Osteoblast (primary cell): ENCODE data around the gene ELMO1. TPM values are rescaled to one million over a fixed set of nuclear protein-coding genes. Genes with fewer than 3 reads are reported as not detected.

Experiments
- DNase-seq: peaks from one replicate; pipeline ENCODE4 v3.0.0; 2011; ENCODE audit warnings: low spot score, mixed read lengths; ENCODE audit not compliant: insufficient read length; ENCODE audit errors: missing footprints
- H2AFZ ChIP-seq: 2 replicates; pipeline ENCODE4 v1.6.0; 2011; ENCODE audit warnings: mild to moderate bottlenecking, low read length
- H3K27ac ChIP-seq: 2 replicates; pipeline ENCODE4 v1.5.1; 2011; ENCODE audit warnings: mild to moderate bottlenecking, low read depth, low read length, moderate library complexity
- H3K27me3 ChIP-seq: 2 replicates; pipeline ENCODE4 v1.6.0; 2012; ENCODE audit warnings: mild to moderate bottlenecking, control low read depth, inconsistent platforms, low read length, moderate library complexity; ENCODE audit not compliant: insufficient read depth
- H3K36me3 ChIP-seq: 2 replicates; pipeline ENCODE4 v1.5.1; 2011; ENCODE audit warnings: mild to moderate bottlenecking, low read length, control low read depth, moderate library complexity; ENCODE audit not compliant: insufficient read depth
- H3K4me1 ChIP-seq: 2 replicates; pipeline ENCODE4 v1.5.1; 2011; ENCODE audit warnings: mild to moderate bottlenecking, low read length, control low read depth, moderate library complexity; ENCODE audit not compliant: insufficient read depth
- H3K4me2 ChIP-seq: 2 replicates; pipeline ENCODE4 v1.6.0; 2011; ENCODE audit warnings: mild to moderate bottlenecking, low read length; ENCODE audit not compliant: insufficient read depth
- H3K4me3 ChIP-seq: fragments of 200-600 bp; sonication (generic); 3 replicates; pipeline ENCODE4 v1.5.1; 2012; ENCODE audit warnings: mild to moderate bottlenecking, low read length, inconsistent platforms; ENCODE audit not compliant: insufficient read depth
- H3K79me2 ChIP-seq: 2 replicates; pipeline ENCODE4 v1.6.0; 2012; ENCODE audit warnings: mild to moderate bottlenecking, low read length, control low read depth, inconsistent platforms; ENCODE audit not compliant: insufficient read depth
- H3K9me3 ChIP-seq: 2 replicates; pipeline ENCODE4 v1.5.1; 2011; ENCODE audit warnings: low read depth, low read length, control low read depth
- H4K20me1 ChIP-seq: 2 replicates; pipeline ENCODE4 v1.6.0; 2012; ENCODE audit warnings: mild to moderate bottlenecking, low read length, control low read depth; ENCODE audit not compliant: insufficient read depth
- CTCF ChIP-seq: IDR thresholded peaks from 2 replicates; pipeline ENCODE4 v1.5.1; 2011; ENCODE audit warnings: mild to moderate bottlenecking, low read depth, low read length, moderate library complexity; ENCODE audit errors: extremely low read depth
- total RNA-seq: library from RNA; depleted of rRNA; stranded (reverse); fragments of >200 nt; gene quantifications from 2 replicates; pipeline ENCODE4 v1.2.3, GENCODE V29; 2012

The ELMO1 gene
- total RNA-seq, 1 donor = 2.2 TPM

DNA sequence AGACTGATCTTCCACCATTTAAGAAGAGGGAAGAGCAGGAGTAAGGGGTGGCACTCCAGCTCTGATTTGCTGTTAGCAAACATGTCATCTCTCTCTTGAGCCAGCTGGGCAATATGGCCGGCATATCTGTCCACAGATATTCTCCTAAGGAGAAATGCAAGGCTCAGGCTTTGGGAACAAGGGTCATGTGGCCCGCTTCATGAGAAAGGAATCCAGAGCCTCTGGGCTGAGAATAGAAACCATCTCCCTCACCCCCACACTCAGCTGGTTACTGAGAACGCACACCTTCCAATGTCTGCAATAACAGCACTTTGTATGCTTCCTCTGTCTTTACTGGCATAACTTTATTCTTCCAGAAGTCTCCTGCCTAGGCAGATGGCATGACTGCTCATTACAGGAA, 171.2 kb downstream of the ELMO1 start:
- H3K79me2 ChIP-seq = no peaks in the 10 kb centered on the region
- no peaks in the 10 kb centered on the region for H3K9me3 ChIP-seq
- no peak overlapping the region for H3K4me3 ChIP-seq
- H3K27me3 ChIP-seq = no peaks in the 10 kb centered on the region
- DNase-seq = no peak
- no peak overlapping the region for H3K4me2 ChIP-seq
- H3K4me1 ChIP-seq = no peaks in the 10 kb centered on the region
- no peaks in the 10 kb centered on the region for H3K36me3 ChIP-seq
- H2AFZ ChIP-seq = no peak overlapping the region
- TF ChIP-seq CTCF = no peak
- no peak overlapping the region for H3K27ac ChIP-seq
- H4K20me1 ChIP-seq = no peaks in the 10 kb centered on the region

DNA sequence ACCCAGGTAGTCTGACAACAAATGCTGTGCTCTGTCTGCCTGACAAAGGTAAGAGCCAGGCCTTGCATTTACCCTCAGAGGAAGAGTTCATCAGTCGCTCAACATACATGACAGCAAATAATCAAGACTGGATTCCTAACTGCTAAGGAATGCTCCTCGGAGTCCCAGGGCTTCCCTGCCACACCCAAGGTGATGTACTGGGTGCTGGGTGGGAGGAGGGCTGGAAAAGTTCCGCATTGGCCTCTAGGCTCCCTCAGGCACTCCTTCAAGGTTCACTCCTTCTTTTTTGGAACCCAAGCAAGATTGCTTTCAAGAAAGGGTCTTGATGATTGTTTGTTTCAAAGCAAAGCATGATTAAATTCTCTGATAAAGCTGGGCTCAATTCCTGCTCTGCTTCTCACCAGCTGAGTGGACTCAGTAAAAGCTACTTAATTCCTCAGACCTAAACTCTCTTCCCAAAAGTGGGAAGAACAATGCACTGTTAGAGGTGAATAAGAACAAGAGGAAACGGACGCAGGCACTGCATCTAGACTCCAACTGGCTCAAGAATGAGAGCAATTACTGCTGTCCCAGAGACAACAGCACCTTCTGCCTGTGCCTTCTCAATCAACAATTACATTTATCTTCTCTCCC, 173.5 kb downstream of the ELMO1 start:
- no peak for DNase-seq
- H3K27ac ChIP-seq = no peak overlapping the region
- no peak overlapping the region for H3K4me2 ChIP-seq
- H3K9me3 ChIP-seq = no peaks in the 10 kb centered on the region
- no peak for TF ChIP-seq CTCF
- no peak overlapping the region for H2AFZ ChIP-seq
- no peaks in the 10 kb centered on the region for H4K20me1 ChIP-seq
- no peaks in the 10 kb centered on the region for H3K27me3 ChIP-seq
- no peaks in the 10 kb centered on the region for H3K36me3 ChIP-seq
- H3K79me2 ChIP-seq = no peaks in the 10 kb centered on the region
- no peaks in the 10 kb centered on the region for H3K4me1 ChIP-seq
- H3K4me3 ChIP-seq = no peak overlapping the region

DNA sequence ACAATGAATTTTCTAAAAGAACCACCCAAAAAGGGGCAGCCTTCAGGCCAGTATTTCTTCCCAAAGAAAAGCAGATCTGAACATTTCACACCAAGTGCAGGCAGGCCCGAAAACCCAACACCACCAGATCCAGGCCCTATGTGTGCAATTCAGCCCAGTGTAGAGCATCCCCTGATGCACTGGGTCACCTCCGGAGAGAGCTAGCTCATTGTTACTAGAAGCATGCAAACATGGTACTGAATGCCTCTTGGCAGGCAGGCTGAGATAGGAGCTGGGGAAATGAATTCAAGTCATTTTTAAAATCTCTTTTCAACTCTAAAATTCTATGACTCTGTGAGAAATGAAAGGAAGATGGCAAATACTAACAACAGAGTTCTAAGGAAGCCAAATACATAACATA, 174.8 kb downstream of the ELMO1 start:
- no peaks in the 10 kb centered on the region for H3K4me1 ChIP-seq

More for the DNA sequence above, 174.8 kb downstream of the ELMO1 start:
- no peak for DNase-seq
- Histone ChIP-seq H4K20me1 (no peaks in the 10 kb centered on the region), H3K27me3 (no peaks in the 10 kb centered on the region), H3K79me2 (no peaks in the 10 kb centered on the region), H2AFZ (no peak overlapping the region), H3K27ac (no peak overlapping the region), H3K4me2 (no peak overlapping the region), H3K36me3 (no peaks in the 10 kb centered on the region), H3K9me3 (no peaks in the 10 kb centered on the region), H3K4me3 (no peak overlapping the region)
- no peak for TF ChIP-seq CTCF
